SJSA1 (cell line): ENCODE results near the gene ABI3. TPM values are rescaled to one million over a fixed set of nuclear protein-coding genes. Genes with fewer than 3 reads are reported as not detected.

Source experiments
- DNase-seq, 2 experiments: peaks; one replicate each; pipeline ENCODE4 v3.0.0-alpha.2; 2015 to 2020; ENCODE audit warnings: low spot score in 2 of 2, low read depth in 1 of 2
- H3K27ac ChIP-seq: fragments of 250-450 bp; sonication (Bioruptor Pico); 2 replicates; pipeline ENCODE4 v1.5.1; 2020; ENCODE audit warnings: mild to moderate bottlenecking, moderate library complexity
- H3K27me3 ChIP-seq: fragments of 250-450 bp; sonication (Bioruptor Pico); replicated peaks from 2 replicates; pipeline ENCODE4 v1.5.1; 2020; ENCODE audit warnings: mild to moderate bottlenecking, moderate library complexity
- H3K36me3 ChIP-seq: fragments of 250-450 bp; sonication (Bioruptor Pico); 2 replicates; pipeline ENCODE4 v1.5.1; 2020; ENCODE audit warnings: mild to moderate bottlenecking
- H3K4me1 ChIP-seq: fragments of 250-450 bp; sonication (Bioruptor Pico); replicated peaks from 2 replicates; pipeline ENCODE4 v1.6.1; 2021; ENCODE audit warnings: mild to moderate bottlenecking
- H3K4me3 ChIP-seq: fragments of 250-450 bp; sonication (Bioruptor Pico); 2 replicates; pipeline ENCODE4 v1.5.1; 2020; ENCODE audit warnings: mild to moderate bottlenecking
- H3K9me3 ChIP-seq: fragments of 250-450 bp; sonication (Bioruptor Pico); replicated peaks from 2 replicates; pipeline ENCODE4 v1.5.1; 2020; ENCODE audit warnings: mild to moderate bottlenecking
- total RNA-seq: library from RNA; depleted of rRNA; stranded (reverse); fragments of >200 nt; shearing (Covaris generic); gene quantifications from 2 replicates; pipeline ENCODE4 v1.2.3, GENCODE V29; 2014

ABI3 gene
- total RNA-seq, 1 experiment from 2014 or later = not detected

DNA sequence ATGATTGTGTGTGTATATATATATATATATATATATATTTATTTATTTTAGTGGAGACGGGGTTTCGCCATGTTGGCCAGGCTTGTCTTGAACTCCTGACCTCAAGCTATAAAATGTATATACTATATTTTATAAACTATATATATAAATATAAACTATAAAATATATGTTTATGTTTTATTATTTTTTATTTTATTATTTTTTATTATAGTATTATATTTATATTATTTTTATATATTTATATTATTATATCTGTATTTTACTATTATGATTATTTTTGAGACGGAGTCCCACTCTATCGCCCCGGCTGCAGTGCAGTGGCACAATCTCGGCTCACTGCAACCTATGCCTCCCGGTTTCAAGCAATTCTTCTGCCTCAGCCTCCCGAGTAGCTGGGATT, 30.5 kb downstream of the ABI3 start:
- Histone ChIP-seq H3K4me1 (no peaks in the 10 kb centered on the region), H3K36me3 (no peaks in the 10 kb centered on the region), H3K27ac (no peak overlapping the region), H3K9me3 (0 out of 2 replicates have a peak, but pooled peaks cover 3% of the 10 kb centered on the region), H3K4me3 (no peak overlapping the region), H3K27me3 (0 out of 2 replicates have a peak, but pooled peaks cover 9% of the 10 kb centered on the region)
- no peak for DNase-seq

DNA sequence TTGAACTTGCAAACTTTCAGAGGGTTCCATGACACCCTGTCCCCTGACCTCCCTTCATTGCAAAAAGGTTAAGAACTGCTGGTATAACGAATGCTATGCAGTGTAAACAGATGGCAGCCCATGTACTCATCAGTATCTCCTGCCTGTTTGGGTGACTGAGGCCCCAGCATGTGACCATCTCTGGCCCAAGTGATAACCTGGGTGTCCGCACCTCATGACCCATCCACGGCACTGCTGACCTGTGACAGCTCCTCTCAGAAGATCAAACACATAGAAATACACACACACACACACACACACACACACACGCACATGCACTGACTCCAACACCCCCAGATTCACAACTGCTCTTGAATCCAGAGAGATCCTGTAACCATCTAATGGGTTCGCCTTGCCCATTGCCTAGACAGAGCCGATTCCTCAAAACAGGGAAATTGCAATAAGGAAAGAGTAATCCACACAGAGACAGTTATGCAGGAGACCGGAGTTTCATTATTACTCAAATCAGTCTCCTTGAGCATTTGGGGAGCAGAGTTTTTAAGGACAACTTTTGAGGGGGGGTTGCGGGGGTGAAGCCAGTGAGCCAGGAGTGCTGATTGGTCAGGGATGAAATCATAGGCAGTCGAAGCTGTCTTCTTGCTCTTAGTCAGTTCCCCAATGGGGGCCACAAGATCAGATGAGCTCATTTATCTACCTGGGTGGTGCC, 31.3 kb downstream of the ABI3 start:
- Histone ChIP-seq H3K27ac (no peak overlapping the region), H3K4me3 (no peak overlapping the region), H3K27me3 (0 out of 2 replicates have a peak, but pooled peaks cover 3% of the 10 kb centered on the region), H3K36me3 (no peaks in the 10 kb centered on the region), H3K9me3 (0 out of 2 replicates have a peak, but pooled peaks cover 3% of the 10 kb centered on the region), H3K4me1 (no peaks in the 10 kb centered on the region)
- DNase-seq = no peak

DNA sequence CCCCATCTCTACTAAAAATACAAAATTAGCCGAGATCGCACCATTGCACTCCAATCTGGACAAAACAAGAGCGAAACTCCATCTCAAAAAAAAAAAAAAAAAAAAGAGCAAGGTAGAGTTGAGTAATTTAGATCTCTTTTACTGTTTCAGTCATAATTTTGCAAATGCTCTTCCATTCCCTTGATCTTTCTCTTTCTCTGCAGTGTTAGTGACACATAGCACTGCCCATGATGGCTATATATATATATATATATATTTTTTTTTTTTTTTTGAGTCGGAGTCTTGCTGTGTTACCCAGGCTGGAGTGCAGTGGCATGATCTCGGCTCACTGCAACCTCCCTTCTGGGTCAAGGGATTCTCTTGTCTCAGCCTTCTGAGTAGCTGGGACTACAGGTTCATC, 32.3 kb downstream of the ABI3 start:
- Histone ChIP-seq H3K27me3 (no peaks in the 10 kb centered on the region), H3K4me3 (no peak overlapping the region), H3K27ac (no peak overlapping the region), H3K9me3 (0 out of 2 replicates have a peak, but pooled peaks cover 3% of the 10 kb centered on the region), H3K4me1 (no peaks in the 10 kb centered on the region), H3K36me3 (no peaks in the 10 kb centered on the region)
- DNase-seq = no peak

DNA sequence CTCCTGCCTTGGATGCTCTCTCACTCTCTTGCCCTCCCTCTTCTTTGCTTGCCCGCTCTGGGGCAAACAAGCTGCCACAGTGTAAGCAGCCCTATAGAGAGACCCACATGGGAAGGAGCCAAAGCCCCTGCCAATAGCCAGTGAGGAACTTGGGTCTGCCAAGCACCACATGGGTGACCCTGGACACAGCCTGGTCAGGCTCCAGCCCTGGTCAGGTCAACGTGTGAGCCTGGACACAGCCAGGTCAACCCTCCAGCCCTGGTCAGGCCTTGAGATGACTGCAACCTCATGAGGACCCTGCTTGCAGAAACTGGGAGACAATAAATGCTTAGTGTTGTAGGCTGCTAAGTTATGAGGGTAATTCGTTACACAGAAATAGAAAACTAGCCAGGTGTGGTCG, 34.3 kb downstream of the ABI3 start:
- Histone ChIP-seq H3K36me3 (no peaks in the 10 kb centered on the region), H3K4me3 (no peak overlapping the region), H3K27ac (no peak overlapping the region), H3K27me3 (no peaks in the 10 kb centered on the region), H3K9me3 (0 out of 2 replicates have a peak, but pooled peaks cover 3% of the 10 kb centered on the region), H3K4me1 (0 out of 2 replicates have a peak, but pooled peaks cover 4% of the 10 kb centered on the region)
- DNase-seq = no peak

DNA sequence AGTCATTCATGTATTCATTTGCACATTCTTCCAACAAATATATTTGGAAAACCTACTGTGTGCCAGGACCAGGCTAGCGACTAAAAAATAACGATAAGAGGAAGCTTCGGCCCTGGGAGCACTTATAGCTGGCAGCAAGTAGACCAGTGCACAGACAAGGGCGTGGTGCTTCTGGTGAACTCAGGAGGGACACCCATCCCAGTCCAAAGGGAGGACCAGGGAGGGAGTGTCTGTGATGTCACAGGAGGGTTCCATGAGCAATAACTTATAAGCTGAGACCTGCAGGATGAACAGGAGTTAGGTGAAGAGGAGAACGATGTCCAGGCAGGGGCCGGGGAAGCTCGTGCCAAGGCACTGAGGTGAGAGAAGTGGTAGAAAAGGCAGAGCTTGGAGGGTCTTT, 37.4 kb downstream of the ABI3 start:
- Histone ChIP-seq H3K27me3 (no peaks in the 10 kb centered on the region), H3K27ac (no peak overlapping the region), H3K36me3 (no peaks in the 10 kb centered on the region)

DNA sequence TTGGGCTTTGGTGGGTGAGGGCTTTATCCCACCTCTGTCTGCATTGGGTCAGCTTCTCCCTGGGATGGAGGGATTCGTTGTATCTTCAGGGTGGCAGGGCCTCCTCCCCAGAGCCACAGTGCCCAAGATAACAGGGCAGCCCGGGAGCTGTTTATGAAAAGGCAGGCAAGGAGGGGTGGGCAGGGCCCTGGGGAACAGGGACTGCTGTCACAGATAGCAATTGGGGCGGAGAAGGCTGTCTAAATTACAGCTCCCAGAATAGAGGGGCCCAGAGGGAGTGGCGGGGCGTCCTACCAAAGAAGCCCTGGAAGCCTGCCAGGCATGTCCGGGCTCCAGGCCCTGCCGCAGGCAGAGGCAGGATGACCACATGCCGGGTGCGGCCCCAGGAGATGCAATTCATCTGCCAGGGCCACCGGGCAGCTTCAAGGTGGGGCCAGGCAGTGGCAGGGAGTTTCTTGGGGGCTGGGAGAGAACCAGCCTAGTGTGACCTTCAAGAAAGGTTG, 38.8 kb downstream of the ABI3 start:
- H3K27me3 ChIP-seq = no peaks in the 10 kb centered on the region
- H3K4me3 ChIP-seq = no peak overlapping the region
- no peak for DNase-seq
- 0 out of 2 replicates have a peak, but pooled peaks cover 4% of the 10 kb centered on the region for H3K4me1 ChIP-seq
- no peaks in the 10 kb centered on the region for H3K9me3 ChIP-seq
- no peaks in the 10 kb centered on the region for H3K36me3 ChIP-seq
- no peak overlapping the region for H3K27ac ChIP-seq

More for the DNA sequence above, 37.4 kb downstream of the ABI3 start:
- no peak for DNase-seq
- Histone ChIP-seq H3K4me3 (no peak overlapping the region), H3K9me3 (no peaks in the 10 kb centered on the region), H3K4me1 (0 out of 2 replicates have a peak, but pooled peaks cover 4% of the 10 kb centered on the region)

DNA sequence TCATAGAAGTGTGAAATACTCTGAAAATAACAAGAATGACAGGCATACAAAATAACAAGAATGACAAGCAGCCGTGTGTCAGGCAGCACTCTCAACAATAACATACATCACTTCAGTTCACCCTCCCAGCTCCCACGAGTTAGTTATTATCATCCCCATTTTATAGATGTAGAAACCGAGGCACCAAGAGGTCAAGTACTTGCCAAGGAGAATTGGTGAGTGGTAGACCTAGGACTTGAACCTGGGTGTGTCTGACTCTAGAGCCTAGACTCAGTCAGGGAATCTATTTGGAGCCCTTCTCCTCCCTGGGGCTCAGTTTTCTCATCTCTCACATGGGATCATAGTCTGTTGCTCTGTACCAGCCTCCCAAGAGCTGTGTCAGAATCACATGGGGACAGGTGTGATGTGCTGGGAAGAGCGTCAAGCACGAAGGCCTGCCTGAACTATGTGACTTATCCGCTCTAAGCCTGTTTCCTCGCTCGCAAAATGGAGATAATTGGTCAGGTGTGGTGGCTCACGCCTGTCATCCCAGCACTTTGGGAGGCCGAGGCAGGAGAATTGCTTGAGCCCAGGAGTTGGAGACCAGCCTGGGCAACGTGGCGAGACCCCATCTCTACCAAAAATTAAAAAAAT, 39.5 kb downstream of the ABI3 start:
- DNase-seq = no peak
- Histone ChIP-seq H3K4me3 (no peak overlapping the region), H3K36me3 (no peaks in the 10 kb centered on the region), H3K4me1 (0 out of 2 replicates have a peak, but pooled peaks cover 4% of the 10 kb centered on the region), H3K27me3 (no peaks in the 10 kb centered on the region), H3K27ac (no peak overlapping the region), H3K9me3 (no peaks in the 10 kb centered on the region)

DNA sequence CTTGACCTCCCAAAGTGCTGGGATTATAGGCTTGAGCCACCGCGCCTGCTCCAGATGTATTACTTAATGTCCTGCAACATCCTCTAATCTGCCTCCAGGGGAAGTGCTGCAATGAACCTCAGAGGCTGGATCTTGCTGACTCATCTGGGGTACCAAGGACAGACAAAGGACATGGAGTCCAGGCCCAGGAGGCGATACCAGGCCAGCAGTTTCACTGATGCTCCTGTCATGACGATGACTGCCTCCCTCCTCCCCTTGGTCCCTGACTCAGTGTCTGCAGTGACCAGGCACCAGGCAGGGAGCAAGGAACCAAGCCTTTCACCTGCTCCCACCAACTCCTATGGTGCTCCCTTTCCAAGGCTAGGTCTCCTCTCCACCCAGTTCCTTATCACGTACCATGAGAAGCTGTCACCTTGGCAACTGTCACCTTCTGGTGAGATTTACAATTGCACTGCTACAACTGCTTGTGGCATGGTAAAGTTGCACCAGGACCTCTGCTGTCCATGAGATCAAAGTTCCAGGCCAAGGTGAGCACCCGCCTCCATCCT, 41.7 kb downstream of the ABI3 start:
- H3K27ac ChIP-seq = no peak overlapping the region
- no peaks in the 10 kb centered on the region for H3K27me3 ChIP-seq
- DNase-seq = no peak
- H3K9me3 ChIP-seq = no peaks in the 10 kb centered on the region
- 0 out of 2 replicates have a peak, but pooled peaks cover 4% of the 10 kb centered on the region for H3K4me1 ChIP-seq
- H3K36me3 ChIP-seq = no peaks in the 10 kb centered on the region
- H3K4me3 ChIP-seq = no peak overlapping the region

DNA sequence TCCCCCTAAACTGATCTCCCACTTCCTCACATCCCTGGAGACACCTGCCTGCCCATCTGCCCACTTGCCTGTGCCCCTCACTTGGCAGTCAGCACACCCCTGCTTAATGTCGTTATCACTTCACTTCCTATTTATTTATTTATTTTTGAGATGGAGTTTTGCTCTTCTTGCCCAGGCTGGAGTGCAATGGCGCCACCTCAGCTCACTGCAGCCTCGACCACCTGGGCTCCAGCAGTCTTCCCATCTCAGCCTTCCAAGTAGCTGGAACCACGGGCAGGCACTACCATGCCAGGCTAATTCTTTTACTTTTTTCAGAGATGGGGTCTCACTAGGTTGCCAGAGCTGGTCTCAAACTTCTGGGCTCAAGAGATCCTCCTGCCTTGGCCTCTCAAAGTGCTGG, 43.6 kb downstream of the ABI3 start:
- Histone ChIP-seq H3K4me1 (0 out of 2 replicates have a peak, but pooled peaks cover 4% of the 10 kb centered on the region), H3K27me3 (no peaks in the 10 kb centered on the region), H3K27ac (no peak overlapping the region), H3K4me3 (no peak overlapping the region), H3K9me3 (no peaks in the 10 kb centered on the region), H3K36me3 (no peaks in the 10 kb centered on the region)
- DNase-seq = no peak

DNA sequence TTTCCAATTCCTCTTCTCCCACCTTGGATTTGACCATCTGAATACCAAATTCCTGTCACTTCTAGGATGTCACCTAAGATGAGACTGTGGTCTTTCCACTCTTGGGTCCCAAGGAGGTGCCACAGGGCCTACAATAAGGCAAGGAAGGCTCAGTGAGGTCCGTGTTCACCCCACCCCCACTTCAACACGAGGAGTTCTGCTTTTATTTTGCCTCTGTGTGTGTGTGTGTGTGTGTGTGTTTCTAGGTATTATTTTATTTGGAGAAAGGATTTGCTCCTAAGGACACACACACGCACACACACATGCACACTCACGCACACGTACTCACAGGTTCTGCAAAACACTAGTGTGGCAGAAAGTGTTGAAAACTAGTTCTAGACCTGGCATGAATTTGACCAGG, 44.6 kb downstream of the ABI3 start:
- Histone ChIP-seq H3K27ac (no peak overlapping the region), H3K4me3 (no peak overlapping the region), H3K9me3 (no peaks in the 10 kb centered on the region), H3K4me1 (peaks cover 10% of the 10 kb centered on the region), H3K27me3 (no peaks in the 10 kb centered on the region), H3K36me3 (no peaks in the 10 kb centered on the region)
- DNase-seq = no peak

DNA sequence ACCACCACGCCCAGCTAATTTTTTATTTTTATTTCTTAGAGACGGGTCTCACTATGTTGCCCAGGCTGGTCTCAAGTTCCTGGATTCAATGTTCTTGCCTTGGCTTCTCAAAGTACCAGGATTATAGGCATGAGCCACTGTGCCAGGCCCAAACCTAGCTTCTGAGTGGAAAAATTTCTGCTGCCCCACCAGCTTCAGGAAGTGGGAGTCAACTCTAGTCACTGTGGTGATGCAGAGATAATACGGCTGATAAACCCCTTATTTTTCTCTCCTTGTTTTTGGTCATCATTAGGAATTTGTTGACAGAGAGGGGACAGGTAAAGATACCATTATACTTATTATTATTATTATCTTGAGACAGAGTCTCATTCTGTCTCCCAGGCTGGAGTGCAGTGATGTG, 47.9 kb downstream of the ABI3 start:
- Histone ChIP-seq H3K4me1 (peaks cover 19% of the 10 kb centered on the region), H3K27ac (no peak overlapping the region), H3K36me3 (no peaks in the 10 kb centered on the region), H3K4me3 (no peak overlapping the region), H3K27me3 (no peaks in the 10 kb centered on the region), H3K9me3 (no peaks in the 10 kb centered on the region)
- DNase-seq = no peak

DNA sequence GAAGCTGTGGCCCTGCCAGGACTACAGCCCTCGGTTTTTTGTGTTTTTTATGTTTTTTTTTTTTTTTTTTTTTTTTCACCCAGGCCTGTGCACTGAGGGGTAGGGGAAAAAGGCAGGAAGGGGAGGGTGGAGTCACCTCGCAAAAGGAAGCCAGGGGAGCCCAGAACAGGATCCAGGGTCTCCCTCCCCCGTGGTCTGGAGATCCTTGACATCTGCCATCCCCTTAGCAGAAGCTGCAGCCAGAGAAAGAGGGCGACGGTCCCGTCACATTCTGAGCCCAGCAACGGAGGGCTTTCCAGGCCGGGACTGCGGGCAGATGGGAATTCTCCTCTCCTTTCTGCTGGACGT, 49.1 kb downstream of the ABI3 start:
- Histone ChIP-seq H3K36me3 (no peaks in the 10 kb centered on the region), H3K27ac (peak overlapping the region; percentile 79)

DNA sequence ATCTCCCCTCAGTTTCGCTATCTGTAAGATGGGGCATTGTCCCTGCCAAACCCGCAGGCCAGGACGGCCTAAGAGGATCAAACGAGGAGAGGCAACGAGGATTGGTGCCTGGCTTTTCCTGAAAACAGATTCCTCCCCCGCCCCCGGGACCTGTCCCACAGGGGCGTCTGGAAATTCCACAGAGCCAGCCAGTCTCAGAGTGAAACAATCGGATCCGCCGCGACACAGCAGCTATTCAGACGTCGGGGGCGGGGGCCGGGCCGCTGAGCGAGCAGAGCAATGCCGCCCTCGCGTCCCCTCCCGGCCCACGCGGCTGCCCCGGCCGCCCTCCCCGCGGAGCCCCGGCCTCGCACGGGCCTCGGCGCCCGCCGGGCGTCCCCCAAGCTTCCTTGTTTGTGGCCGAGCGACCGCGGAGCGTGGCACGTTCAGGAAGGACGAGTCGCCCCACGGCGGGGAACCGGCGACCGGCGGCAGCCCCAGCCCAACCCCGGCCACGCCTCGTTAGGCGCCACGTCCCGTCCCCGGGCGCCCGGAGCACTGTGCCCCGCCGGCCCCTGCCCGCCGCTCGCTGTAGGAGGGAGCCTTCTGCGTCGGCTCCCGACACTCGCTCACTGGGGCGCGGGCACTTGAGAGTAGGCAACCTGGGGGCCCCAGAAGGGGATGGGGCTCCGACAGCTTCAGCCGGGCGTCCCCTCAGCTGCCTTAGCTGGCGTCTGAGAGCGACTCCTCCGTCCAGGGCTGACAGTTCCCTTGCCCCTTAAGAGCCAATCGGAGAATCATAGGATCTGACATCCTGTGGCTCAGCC, 49.7 kb downstream of the ABI3 start:
- H3K4me3 ChIP-seq = peak overlapping the region; percentile 57
- H3K4me1 ChIP-seq = peaks cover 19% of the 10 kb centered on the region
- H3K27ac ChIP-seq = peak overlapping the region; percentile 79
- no peaks in the 10 kb centered on the region for H3K36me3 ChIP-seq
- no peaks in the 10 kb centered on the region for H3K27me3 ChIP-seq
- peak; percentile 88 for DNase-seq
- no peaks in the 10 kb centered on the region for H3K9me3 ChIP-seq

More for the DNA sequence above, 49.1 kb downstream of the ABI3 start:
- Histone ChIP-seq H3K4me3 (peak overlapping the region; percentile 57), H3K27me3 (no peaks in the 10 kb centered on the region), H3K4me1 (peaks cover 19% of the 10 kb centered on the region), H3K9me3 (no peaks in the 10 kb centered on the region)
- DNase-seq = no peak
